G401 (cell line): ENCODE results near the gene HASPIN. TPM values are rescaled to one million over a fixed set of nuclear protein-coding genes. Genes with fewer than 3 reads are reported as not detected.
"Not testable (repeated sequence)": the region's sequence is repeated elsewhere in the genome, so short reads cannot be mapped to it uniquely, and the experiment has no call there.

Experiments
- DNase-seq: peaks from one replicate; pipeline ENCODE4 v3.0.0-alpha.2; 2015; ENCODE audit warnings: low spot score
- in situ Hi-C: cut with HindIII; loops from 2 replicates; pipeline ENCODE4 v1.10.0; 2016; ENCODE audit warnings: low sequenced_read_pairs, mixed read lengths
- total RNA-seq: library from RNA; depleted of rRNA; stranded (reverse); fragments of >200 nt; shearing (Covaris generic); gene quantifications from 2 replicates; pipeline ENCODE4 v1.2.3, GENCODE V29; 2014

Gene HASPIN
- total RNA-seq, 1 experiment from 2014 or later = 20.9 TPM

DNA sequence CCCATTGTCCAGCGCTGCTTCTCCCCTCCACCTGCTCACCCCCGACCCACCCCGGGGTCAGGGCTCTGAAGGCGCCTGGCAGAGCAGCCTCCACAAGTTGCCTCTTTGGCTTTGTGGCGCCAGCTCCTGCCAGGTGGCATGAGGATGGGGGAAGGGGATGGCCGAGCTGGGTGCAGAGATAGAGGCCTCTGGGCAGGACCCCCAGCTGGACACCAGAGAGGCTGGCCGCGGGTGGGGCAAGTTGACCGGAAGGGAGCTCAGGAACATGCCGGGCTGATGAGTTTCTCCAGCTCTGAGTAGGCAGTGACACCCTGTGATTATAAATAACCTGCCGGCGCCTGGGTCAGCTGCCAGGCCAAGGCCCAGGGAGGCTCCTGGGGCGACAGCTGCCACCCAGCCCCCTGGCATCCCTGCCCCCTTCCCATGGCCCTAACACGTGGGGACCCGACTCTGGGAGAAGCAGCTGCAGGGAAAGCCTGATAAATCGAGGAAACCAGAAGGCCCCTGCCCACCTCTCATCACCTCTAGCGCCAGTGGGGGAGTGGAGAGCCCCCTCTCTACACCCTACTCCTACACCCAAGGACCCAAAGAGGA lies 28.5 kb upstream of the HASPIN start:
- DNase-seq = peak; percentile 24
- in situ Hi-C loops = no loop called here

DNA sequence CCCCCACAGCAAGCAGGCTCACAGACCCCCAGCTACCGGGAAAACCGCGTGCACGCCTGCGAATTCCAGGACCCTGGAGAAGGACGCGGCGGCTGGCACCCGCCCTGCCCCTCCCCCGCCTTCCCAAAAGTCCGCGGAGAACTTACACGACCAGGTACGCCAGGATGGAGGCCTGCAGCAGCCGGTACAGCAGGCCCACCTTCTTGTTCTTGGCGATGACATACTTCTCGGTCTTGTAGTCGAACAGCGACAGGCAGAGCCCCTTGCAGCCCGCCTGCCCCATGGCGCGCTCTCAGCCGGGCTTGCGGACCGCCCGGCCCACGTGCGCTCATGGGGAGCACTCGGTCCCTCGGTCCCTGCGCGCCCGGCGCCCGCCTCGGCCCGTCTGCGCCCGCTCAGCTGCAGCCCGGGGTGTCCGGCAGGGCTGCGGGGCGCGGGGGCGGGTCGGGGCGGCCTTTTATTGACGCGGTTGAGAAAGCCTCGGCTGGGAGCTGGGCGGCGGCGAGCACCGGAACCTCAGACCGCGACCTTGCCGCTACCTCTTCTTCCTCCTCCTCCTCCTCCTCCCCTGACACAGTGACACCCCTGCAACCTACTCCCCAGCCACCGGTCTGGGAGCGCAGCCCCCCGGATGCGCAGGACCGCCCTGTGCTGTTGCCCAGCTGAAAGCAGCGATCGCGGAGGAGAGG lies 27.8 kb upstream of the HASPIN start, which contains the start of gene P2RX5:
TSS of gene P2RX5 (minus strand) at position 433 of the 689 bp plus-strand sequence. CDS start at position 283, 150 bp downstream.
- in situ Hi-C loops = no loop called here
- peak; percentile 16 for DNase-seq

DNA sequence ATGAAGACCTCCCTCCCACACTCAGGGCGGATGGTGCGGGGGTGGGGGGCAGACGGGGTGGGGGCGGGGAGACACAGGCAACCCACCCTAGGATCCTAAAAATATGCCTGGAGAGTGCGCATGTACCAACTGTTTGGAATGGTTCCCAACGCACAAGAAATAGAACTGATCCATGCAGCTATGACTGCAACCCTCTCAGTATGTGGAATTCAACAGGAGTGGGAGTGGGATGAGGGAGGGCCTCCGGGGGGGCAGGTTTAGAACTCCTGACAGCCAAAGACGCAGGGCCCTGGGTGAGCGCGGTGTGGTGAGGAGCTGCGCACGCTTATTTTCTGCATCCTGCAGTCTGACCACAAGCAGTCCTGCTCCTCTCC lies 26.6 kb upstream of the HASPIN start:
- in situ Hi-C loops = no loop called here
- DNase-seq = peak; percentile 40

DNA sequence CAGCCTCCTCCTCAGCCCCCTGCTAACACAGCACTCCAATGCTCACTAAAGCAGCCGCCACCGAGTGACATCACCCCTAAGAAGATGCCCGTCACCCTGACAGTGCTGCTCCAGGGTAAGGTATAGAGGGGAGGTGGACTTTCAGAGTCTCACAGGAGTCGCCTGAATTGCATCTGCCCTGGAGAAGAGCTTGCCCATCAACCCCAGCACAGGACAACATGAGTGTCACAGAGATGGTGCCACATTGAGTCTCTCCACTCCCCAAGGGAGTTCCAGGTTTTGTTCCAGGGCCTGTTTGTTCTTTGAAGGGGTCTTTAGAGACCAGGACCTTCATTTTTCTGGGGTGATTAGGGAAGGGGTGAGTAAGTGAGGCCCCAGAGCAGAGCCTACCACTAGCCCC lies 25.6 kb upstream of the HASPIN start:
- no peak for DNase-seq
- in situ Hi-C loops = no loop called here

DNA sequence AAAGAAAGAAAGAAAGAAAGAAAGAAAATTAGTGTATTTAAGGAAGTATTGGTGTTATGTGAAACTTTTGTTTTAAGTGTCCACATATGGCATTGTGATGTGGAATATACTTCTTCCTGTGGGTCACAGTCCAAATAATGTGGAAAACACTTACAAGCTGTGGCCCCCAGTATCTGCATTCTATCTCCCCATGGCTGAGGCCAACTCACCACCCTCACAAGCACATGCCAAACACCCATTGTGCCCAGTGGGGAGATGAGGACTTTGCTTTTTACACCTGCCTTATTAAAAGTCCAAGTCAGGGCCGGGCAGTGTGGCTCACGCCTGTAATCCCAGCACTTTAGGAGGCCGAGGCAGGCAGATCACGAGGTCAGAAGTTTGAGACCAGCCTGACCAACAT lies 23.8 kb upstream of the HASPIN start:
- in situ Hi-C loops = no loop called here
- DNase-seq = no peak

DNA sequence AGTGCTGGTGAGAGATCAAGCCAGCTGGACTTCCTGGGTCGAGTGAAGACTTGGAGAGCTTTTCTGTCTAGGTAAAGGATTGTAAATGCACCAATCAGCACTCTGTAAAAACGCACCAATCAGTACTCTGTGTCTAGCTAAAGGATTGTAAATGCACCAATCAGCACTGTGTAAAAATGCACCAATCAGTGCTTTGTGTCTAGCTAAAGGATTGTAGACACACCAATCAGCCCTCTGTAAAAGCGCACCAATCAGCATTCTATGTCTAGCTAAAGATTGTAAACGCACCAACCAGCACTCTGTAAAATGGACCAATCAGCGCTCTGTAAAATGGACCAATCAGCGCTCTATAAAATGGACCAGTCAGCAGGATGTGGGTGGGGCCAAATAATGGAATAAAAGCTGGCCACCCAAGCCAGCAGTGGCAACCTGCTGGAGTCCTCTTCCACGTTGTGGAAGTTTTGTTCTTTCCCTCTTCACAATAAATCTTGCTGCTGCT lies 21.6 kb upstream of the HASPIN start:
- DNase-seq, in situ Hi-C loops: not testable (repeated sequence)

DNA sequence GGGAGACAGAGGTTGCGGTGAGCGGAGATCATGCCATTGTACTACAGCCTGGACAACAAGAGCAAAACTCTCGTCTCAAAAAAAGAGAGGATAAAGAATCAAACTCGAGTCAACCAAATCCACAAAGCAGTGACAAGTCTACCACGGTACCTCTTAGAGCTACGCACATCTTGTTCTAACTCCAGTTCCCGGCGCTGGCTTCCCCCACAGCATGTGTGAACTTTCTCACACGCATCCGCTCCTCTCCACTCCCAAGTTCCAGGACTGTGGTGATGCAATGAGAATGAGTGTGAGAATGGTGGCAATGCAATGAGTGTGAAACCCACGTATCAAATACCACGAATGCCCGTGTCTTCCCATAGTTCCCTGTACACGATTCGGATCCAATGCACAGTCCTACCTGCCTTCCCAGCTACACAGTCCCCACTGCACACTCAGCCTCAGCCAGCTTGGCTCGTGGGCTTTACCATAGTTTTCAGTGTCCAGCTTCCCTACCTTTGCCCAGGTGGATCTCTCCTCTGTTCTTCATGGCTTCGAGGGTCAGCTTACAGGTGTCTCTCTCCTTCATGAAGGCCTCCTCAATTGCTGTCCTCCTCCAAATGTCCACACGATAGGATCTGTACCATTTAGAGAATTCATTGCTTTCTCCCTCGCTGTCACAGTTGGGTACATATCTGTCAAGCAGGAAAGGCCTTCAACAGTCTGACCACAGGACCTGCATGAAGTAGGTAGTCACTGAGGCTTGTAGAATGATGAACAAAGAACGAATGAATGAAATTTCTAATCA lies 18.6 kb upstream of the HASPIN start:
- no peak for DNase-seq
- in situ Hi-C loops = no loop called here

DNA sequence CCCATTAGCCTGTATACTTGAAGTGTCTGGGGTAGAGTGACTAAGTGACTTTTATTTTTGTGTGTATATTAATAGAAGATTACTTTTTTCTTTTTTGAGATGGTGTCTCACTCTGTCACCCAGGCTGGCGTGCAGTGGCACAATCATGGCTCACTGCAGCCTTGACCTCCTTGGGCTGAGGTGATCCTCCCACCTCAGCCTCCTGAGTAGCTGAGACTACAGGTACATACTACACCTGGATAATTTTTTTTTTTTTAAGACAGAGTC lies 18.1 kb upstream of the HASPIN start:
- DNase-seq = not testable (repeated sequence)

DNA sequence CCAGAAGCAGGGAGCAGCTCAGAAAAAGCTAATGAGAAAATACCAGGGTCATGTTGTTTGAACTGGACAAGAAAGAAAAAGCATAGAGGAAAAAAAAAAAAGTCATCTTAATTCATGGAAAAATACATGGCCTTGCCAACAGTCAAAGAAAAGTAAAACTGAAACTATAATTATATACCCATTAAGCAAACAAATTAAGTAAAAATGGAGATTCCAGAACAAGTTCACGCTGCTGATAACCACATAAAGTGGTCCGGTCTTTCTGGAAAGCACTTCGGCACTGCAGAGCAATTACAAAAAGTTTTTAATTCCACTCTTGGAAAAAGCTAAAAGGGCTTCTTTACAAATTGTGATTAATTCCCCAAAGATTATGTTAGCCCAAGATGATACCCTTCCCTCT lies 15.3 kb upstream of the HASPIN start:
- in situ Hi-C loops = no loop called here
- no peak for DNase-seq

More for the DNA sequence above, 18.1 kb upstream of the HASPIN start:
- in situ Hi-C loops = not testable (repeated sequence)

DNA sequence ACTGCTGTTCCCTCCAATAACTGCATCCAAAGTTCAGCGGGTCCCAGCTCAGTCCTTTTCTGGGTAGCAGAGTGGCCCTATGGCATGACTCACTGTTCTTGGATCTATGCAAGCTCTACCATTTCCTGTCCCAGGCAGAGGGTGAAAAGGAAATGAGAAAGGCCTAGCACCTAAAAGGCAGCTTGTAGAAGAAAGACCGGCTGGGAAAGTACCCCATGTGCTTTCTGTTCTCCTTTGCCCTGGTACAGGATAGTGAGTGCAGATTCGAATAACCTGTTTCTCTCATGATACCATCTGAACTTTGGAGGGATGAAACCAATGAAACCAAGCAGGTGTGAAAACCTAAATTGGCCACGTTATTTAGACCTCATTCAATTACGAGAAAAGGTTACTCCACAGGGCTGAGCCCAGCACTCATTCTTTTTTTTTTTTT lies 12.7 kb upstream of the HASPIN start:
- in situ Hi-C loops = no loop called here
- DNase-seq = no peak

DNA sequence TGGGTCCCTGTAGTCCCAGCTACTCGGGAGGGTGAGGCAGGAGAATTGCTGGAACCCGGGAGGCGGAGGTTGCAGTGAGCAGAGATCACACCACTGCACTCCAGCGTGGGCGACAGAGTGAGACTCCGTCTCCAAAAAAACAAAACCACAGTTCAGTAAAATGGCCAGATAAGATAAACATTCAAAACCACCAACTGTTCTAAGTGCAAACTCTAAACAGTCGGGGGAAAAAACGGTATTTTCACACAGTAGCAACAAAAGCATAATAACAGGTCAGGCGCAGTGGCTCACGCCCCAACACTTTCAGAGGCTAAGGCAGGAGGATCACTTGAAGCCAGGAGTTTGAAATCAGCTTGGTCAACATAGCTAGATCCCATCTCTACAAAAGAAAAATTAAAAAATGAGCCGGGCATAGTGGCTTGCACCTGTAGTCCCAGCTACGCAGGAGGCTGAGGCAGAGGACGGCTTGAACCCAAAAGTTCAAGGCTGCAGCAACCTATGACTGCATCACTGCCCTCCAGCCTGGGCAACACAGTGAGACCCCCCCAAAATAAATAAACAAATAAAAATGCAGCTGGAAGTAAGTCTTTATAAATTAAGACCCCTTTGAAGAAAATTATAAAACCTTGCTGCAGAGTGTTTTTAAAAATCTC lies 10.8 kb upstream of the HASPIN start:
- in situ Hi-C loops = no loop called here
- no peak for DNase-seq

DNA sequence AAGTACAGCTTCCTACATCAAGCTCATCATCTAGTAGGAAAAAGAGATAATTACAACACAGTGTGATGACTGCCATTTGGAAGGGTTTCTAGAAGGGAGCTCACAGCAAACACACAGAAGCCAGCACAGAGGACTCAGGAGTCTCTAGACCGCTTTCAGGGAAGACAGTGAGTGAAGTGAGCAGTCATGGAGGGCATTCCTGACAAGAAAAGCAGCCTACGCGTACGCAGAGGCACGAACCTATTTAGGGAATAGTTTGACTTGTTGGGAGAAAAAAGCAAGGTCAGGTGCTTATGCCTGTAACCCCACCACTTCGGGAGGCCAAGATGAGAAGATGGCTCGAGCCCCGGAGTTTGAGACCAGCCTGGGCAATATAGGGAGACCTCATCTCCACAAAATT lies 8.4 kb upstream of the HASPIN start:
- in situ Hi-C loops = no loop called here
- DNase-seq = no peak

DNA sequence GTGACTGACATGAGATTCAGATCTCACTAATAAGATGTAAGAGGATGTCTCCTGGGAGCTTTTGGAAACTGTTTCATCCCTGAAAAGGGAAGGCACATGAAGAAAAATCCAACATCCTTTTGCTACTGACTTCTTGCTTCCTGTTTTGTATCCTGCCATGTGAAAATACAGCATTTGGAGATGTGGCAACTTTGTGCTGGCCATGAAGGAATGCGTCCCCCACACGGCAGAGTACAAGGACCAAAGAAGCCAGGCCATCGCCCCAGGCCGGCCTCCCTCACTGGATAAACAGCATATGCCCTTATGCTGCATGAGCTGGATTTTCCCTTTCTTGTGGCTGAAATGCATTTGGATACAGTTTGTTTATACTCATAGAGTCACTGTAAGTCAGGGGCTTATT lies 5.5 kb upstream of the HASPIN start:
- in situ Hi-C loops = no loop called here
- no peak for DNase-seq

DNA sequence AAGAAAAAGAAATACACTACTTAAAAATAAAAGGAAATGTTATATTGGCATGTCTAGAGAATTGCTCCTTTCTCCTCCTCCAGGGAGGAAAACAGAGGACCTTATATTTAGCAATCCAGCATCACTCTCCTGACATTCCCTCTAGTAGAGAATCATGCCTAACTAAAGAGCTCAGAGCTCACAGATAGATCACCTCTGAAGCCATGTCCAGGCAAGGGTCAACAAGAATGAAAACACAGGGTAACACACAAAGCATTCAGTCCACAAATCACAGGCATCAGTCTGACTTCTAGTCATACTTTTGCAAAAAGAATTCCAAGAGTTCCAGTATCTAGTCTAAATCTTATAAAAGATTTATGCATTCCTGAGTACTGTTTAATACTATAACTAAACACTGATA lies 4.4 kb upstream of the HASPIN start:
- in situ Hi-C loops = no loop called here
- DNase-seq = no peak

DNA sequence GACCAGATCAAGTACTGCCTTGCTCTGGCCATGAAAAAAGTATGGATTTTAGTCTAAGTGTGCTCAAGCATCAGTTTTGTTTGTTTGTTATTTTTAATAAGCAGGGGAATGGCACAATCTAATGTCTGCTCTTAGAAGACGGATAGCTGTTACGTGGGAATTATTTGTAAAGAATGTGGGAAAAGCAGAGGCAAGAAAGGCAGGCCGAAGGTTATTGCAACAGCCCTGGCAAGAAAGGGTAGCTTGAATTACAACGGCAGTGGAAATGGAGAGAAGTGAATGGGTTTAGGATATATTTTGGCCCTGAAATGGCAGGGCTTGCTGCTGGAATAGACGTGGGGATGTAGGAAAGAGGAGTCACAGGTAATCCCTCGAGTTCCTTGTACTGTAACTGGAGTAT lies 987 bp upstream of the HASPIN start:
- no peak for DNase-seq
- in situ Hi-C loops = no loop called here

DNA sequence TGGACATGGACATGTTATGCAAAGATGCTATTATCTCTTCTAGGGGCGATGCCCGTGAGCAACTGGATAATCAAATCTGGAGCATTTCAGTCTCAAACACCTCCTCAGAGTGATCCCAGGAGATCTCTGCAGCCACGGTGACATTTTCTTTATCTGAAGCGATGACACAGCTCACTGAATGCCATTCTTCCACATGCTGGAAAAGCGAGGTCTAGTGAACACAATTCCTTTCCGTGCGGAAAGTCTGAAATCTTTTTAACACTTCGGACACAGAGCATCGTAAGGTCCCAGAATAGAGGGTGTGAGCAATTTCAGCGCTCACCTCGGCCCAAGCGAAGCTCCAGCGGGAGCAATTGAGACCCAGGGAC lies 531 bp upstream of the HASPIN start:
- in situ Hi-C loops = no loop called here
- no peak for DNase-seq

DNA sequence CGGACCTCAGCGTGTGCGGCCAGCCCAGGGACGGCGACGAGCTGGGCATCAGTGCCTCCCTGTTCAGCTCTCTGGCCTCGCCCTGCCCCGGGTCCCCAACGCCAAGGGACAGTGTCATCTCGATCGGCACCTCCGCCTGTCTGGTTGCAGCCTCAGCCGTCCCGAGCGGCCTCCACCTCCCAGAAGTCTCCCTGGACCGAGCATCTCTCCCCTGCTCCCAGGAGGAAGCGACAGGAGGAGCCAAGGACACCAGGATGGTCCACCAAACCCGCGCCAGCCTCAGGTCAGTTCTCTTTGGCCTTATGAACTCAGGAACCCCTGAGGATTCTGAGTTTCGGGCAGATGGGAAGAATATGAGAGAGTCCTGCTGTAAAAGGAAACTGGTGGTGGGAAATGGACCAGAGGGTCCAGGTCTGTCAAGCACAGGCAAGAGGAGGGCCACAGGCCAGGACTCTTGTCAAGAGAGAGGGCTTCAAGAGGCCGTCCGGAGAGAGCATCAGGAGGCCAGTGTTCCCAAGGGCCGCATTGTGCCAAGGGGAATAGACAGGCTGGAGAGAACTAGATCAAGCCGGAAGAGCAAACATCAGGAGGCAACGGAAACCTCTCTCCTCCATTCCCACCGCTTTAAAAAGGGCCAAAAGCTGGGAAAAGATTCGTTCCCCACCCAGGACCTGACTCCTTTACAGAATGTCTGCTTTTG lies 825 bp downstream of the HASPIN start:
- in situ Hi-C loops = no loop called here
- no peak for DNase-seq

DNA sequence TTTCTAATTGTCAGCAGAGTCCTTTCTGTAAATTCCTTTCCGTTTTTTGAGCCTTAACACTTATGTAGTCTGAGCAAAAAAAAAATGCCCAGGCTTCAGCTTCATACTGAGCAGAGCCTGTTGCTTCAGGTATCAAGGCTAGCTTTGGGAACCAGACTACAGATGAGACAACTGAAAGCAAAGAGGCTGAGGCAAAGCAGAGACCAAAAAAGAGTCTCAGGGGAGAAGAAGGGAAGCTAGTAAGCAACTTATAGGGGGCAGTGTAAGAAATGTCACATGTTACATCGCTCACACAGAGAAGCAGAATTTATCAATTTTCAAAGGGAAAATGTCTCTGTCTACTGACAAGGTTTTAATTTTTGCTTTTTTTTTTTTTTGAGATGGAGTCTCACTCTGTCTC lies 3.3 kb downstream of the HASPIN start:
- DNase-seq = no peak
- in situ Hi-C loops = no loop called here

DNA sequence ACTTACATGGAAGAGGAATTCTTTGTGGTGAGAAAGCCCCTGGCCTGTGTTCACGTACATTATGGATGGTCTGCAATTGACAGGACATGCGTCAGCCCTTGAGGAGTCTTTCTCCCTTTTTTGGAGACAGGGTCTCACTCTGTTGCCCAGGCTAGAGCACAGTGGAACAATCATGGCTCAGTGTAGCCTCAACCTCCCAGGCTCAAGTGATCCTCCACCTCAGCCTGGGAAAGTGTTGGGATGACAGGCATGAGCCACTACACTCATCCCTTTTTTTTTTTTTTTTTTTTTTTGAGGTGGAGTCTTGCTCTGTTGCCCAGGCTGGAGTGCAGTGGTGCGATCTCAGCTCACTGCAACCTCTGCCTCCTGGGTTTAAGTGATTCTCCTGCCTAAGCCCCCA lies 4.4 kb downstream of the HASPIN start:
- in situ Hi-C loops, DNase-seq: not testable (repeated sequence)
